Lung microvascular endothelial cell (primary cell): ENCODE results near the gene PAX2. TPM values are rescaled to one million over a fixed set of nuclear protein-coding genes. Genes with fewer than 3 reads are reported as not detected.

Experiments used
- DNase-seq, 2 donors: peaks; one replicate each; pipeline versions ENCODE4 v3.0.0 to v3.0.0-alpha.2; 2010; ENCODE audit warnings: low read depth in 2 of 2
- total RNA-seq: library from RNA; depleted of rRNA; stranded (reverse); fragments of >200 nt; gene quantifications from 2 replicates; pipeline ENCODE4 v1.2.1, GENCODE V29; 2014

Gene PAX2
- total RNA-seq, 1 donor from 2014 or later, result not detected

- no peak for DNase-seq
These were observed 21.4 kb upstream of the PAX2 start for GRCh38 chr10:100723770-100724530.

- no peak for DNase-seq
These were observed 20.8 kb upstream of the PAX2 start for GRCh38 chr10:100724531-100725027.

- no peak for DNase-seq
These were observed 20.3 kb upstream of the PAX2 start for GRCh38 chr10:100725071-100725471.

GRCh38 chr10:100725869-100726426 lies 19.4 kb upstream of the PAX2 start:
- DNase-seq, result no peak

GRCh38 chr10:100727808-100728207 lies 17.6 kb upstream of the PAX2 start:
- DNase-seq, result no peak

GRCh38 chr10:100728928-100729861 lies 16.2 kb upstream of the PAX2 start:
- DNase-seq, result peak; percentile 13 to 19

- no peak for DNase-seq
These were observed 15.3 kb upstream of the PAX2 start for GRCh38 chr10:100729862-100730724.

GRCh38 chr10:100730725-100731406 lies 14.5 kb upstream of the PAX2 start:
- DNase-seq, result peak in 1 of 2 donors; percentile 9

GRCh38 chr10:100731407-100732240 lies 13.8 kb upstream of the PAX2 start:
- DNase-seq, result no peak

GRCh38 chr10:100732241-100732596 lies 13.2 kb upstream of the PAX2 start:
- DNase-seq, result no peak

GRCh38 chr10:100733329-100733728 lies 12.1 kb upstream of the PAX2 start:
- DNase-seq, result no peak

GRCh38 chr10:100734295-100735086 lies 10.9 kb upstream of the PAX2 start:
- no peak for DNase-seq

- no peak for DNase-seq
These were observed 10.4 kb upstream of the PAX2 start for GRCh38 chr10:100735087-100735336.

- DNase-seq, result no peak
These were observed 9.8 kb upstream of the PAX2 start for GRCh38 chr10:100735337-100736143.

GRCh38 chr10:100736144-100736808 lies 9.1 kb upstream of the PAX2 start:
- DNase-seq, result no peak

GRCh38 chr10:100736809-100737354 lies 8.5 kb upstream of the PAX2 start:
- no peak for DNase-seq

GRCh38 chr10:100737355-100738054 lies 7.9 kb upstream of the PAX2 start:
- no peak for DNase-seq
